Neural crest cell (in vitro differentiated cells): ENCODE measurements around the gene KRT9. TPM values are rescaled to one million over a fixed set of nuclear protein-coding genes. Genes with fewer than 3 reads are reported as not detected.

Source experiments
- DNase-seq: peaks from one replicate; pipeline ENCODE4 v3.0.0; 2021; ENCODE audit warnings: low read depth, mixed read lengths, low spot score
- H3K27ac Mint-ChIP-seq: one replicate; pipeline ENCODE4 v1.8.0; 2021; ENCODE audit warnings: mild to moderate bottlenecking, mixed read lengths; ENCODE audit not compliant: unreplicated experiment
- H3K27me3 Mint-ChIP-seq: 2 replicates; pipeline ENCODE4 v1.8.0; 2021; ENCODE audit warnings: low read depth, mild to moderate bottlenecking, mixed read lengths
- H3K36me3 Mint-ChIP-seq: 2 replicates; pipeline ENCODE4 v1.8.0; 2021; ENCODE audit warnings: low read depth, mild to moderate bottlenecking, mixed read lengths
- H3K4me1 Mint-ChIP-seq: 2 replicates; pipeline ENCODE4 v1.8.0; 2021; ENCODE audit warnings: mixed read lengths
- H3K4me3 Mint-ChIP-seq: one replicate; pipeline ENCODE4 v1.8.0; 2021; ENCODE audit warnings: mild to moderate bottlenecking, mixed read lengths
- H3K9me3 Mint-ChIP-seq: 2 replicates; pipeline ENCODE4 v1.8.0; 2021; ENCODE audit warnings: mixed read lengths
- microRNA-seq: library from miRNA; unstranded; fragments of <30 nt; microRNA quantifications from one replicate; pipeline ENCODE4, GENCODE V29; 2020
- total RNA-seq: library from RNA; stranded (reverse); gene quantifications from 2 replicates; pipeline ENCODE4 v1.2.1, GENCODE V29; 2021
- TF ChIP-seq, protein P1 (sequence below): fragments of 200-600 bp; sonication (generic); conservative IDR thresholded peaks from 2 replicates; pipeline ENCODE4 v1.5.0; 2021; ENCODE audit warnings: antibody characterized with exemption, mild to moderate bottlenecking

KRT9 gene
- total RNA-seq, 1 donor from 2014 or later, result not detected

GRCh38 chr17:41518789-41519449 lies 52.9 kb downstream of the KRT9 start, which contains the start of gene KRT15:
Gene KRT15, minus strand, starts transcription at chr17:41518890. Its CDS starts 63 bp downstream, at chr17:41518827.
- Mint-ChIP-seq H3K36me3 (no peaks in the 10 kb centered on the region), H3K9me3 (no peaks in the 10 kb centered on the region), H3K27ac (no peak within 1 kb of the TSS), H3K27me3 (peaks cover 5% of the 10 kb centered on the region), H3K4me1 (no peaks in the 10 kb centered on the region), H3K4me3 (no peak within 1 kb of the TSS)
- DNase-seq, result no peak
- TF ChIP-seq, protein P1, sequence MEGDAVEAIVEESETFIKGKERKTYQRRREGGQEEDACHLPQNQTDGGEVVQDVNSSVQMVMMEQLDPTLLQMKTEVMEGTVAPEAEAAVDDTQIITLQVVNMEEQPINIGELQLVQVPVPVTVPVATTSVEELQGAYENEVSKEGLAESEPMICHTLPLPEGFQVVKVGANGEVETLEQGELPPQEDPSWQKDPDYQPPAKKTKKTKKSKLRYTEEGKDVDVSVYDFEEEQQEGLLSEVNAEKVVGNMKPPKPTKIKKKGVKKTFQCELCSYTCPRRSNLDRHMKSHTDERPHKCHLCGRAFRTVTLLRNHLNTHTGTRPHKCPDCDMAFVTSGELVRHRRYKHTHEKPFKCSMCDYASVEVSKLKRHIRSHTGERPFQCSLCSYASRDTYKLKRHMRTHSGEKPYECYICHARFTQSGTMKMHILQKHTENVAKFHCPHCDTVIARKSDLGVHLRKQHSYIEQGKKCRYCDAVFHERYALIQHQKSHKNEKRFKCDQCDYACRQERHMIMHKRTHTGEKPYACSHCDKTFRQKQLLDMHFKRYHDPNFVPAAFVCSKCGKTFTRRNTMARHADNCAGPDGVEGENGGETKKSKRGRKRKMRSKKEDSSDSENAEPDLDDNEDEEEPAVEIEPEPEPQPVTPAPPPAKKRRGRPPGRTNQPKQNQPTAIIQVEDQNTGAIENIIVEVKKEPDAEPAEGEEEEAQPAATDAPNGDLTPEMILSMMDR, result no peak

GRCh38 chr17:41518031-41518430 lies 53.8 kb downstream of the KRT9 start:
- DNase-seq, result no peak
- Mint-ChIP-seq H3K27me3 (peaks cover 5% of the 10 kb centered on the region), H3K27ac (no peak overlapping the region), H3K36me3 (no peaks in the 10 kb centered on the region), H3K4me3 (no peak overlapping the region), H3K4me1 (no peaks in the 10 kb centered on the region), H3K9me3 (no peaks in the 10 kb centered on the region)
- TF ChIP-seq, protein P1, result no peak

GRCh38 chr17:41516830-41517283 lies 55.0 kb downstream of the KRT9 start:
- Mint-ChIP-seq H3K27me3 (peaks cover 5% of the 10 kb centered on the region), H3K9me3 (no peaks in the 10 kb centered on the region), H3K27ac (peak overlapping the region; percentile 43), H3K4me3 (no peak overlapping the region), H3K36me3 (no peaks in the 10 kb centered on the region), H3K4me1 (no peaks in the 10 kb centered on the region)
- no peak for DNase-seq
- TF ChIP-seq, protein P1, result no peak

GRCh38 chr17:41516147-41516829 lies 55.6 kb downstream of the KRT9 start:
- TF ChIP-seq, protein P1, result no peak
- DNase-seq, result no peak
- no peak overlapping the region for H3K4me3 Mint-ChIP-seq
- no peaks in the 10 kb centered on the region for H3K4me1 Mint-ChIP-seq
- H3K27ac Mint-ChIP-seq, result no peak overlapping the region
- H3K36me3 Mint-ChIP-seq, result no peaks in the 10 kb centered on the region
- H3K9me3 Mint-ChIP-seq, result no peaks in the 10 kb centered on the region
- H3K27me3 Mint-ChIP-seq, result peaks cover 5% of the 10 kb centered on the region

Small RNA genes within 50 kb of the gene (microRNA-seq; reads per million reads assigned to microRNA genes)
- not detected for gene MIR6510

Other genes starting within 250 kb of the KRT9 start
- gene KRT33A, start 221.2 kb downstream of the KRT9 start, total RNA-seq, result not detected in 2 replicates
- gene KRT33B, start 202.2 kb downstream of the KRT9 start, total RNA-seq, result not detected in 2 replicates
- not detected in 2 replicates for gene KRT34, start 189.8 kb downstream of the KRT9 start, total RNA-seq
- gene KRT31, start 174.5 kb downstream of the KRT9 start, total RNA-seq, result not detected in 2 replicates
- not detected in 2 replicates for gene KRT37, start 147.5 kb downstream of the KRT9 start, total RNA-seq
- not detected in 2 replicates for gene KRT38, start 131.1 kb downstream of the KRT9 start, total RNA-seq
- gene KRT32, start 104.7 kb downstream of the KRT9 start, total RNA-seq, result not detected in 2 replicates
- not detected in 2 replicates for gene KRT35, start 90.9 kb downstream of the KRT9 start, total RNA-seq
- gene KRT36, start 82.1 kb downstream of the KRT9 start, total RNA-seq, result not detected in 2 replicates
- gene KRT13, start 66.4 kb downstream of the KRT9 start, total RNA-seq, result not detected in 2 replicates
- not detected in 2 replicates for gene KRT15, start 53.2 kb downstream of the KRT9 start, total RNA-seq
- gene KRT19, start 43.8 kb downstream of the KRT9 start, total RNA-seq, result 0.35 and 0.80 TPM in 2 replicates
- not detected in 2 replicates for gene KRT14, start 14.8 kb upstream of the KRT9 start, total RNA-seq
- not detected in 2 replicates for gene KRT16, start 40.7 kb upstream of the KRT9 start, total RNA-seq
- not detected in 2 replicates for gene KRT17, start 52.5 kb upstream of the KRT9 start, total RNA-seq
- 617 and 620 TPM in 2 replicates for gene EIF1, start 116.8 kb upstream of the KRT9 start, total RNA-seq
- not detected in 2 replicates for gene GAST, start 140.3 kb upstream of the KRT9 start, total RNA-seq
- gene HAP1, start 162.6 kb upstream of the KRT9 start, total RNA-seq, result 1.5 and 1.6 TPM in 2 replicates
- gene JUP, start 214.7 kb upstream of the KRT9 start, total RNA-seq, result 20.6 and 23.5 TPM in 2 replicates
- gene P3H4, start 239.9 kb upstream of the KRT9 start, total RNA-seq, result 40.3 and 42.3 TPM in 2 replicates
- 259 and 262 TPM in 2 replicates for gene FKBP10, start 240.9 kb upstream of the KRT9 start, total RNA-seq